ENCODE measurements around the gene KIAA1549.
"Not testable (repeated sequence)": the region's sequence is repeated elsewhere in the genome, so short reads cannot be mapped to it uniquely, and the experiment has no call there.

Gene KIAA1549

GRCh38 chr7:138843632-138844580 lies 137.3 kb downstream of the KIAA1549 start:
- no peak for DNase-seq

GRCh38 chr7:138842111-138842510 lies 139.1 kb downstream of the KIAA1549 start:
- no peak for DNase-seq

- DNase-seq, result no peak
Measured at GRCh38 chr7:138838166-138838565, 143.0 kb downstream of the KIAA1549 start.

- DNase-seq, result no peak
Measured at GRCh38 chr7:138837627-138838026, 143.6 kb downstream of the KIAA1549 start.

GRCh38 chr7:138835087-138835486 lies 146.1 kb downstream of the KIAA1549 start:
- DNase-seq, result no peak

GRCh38 chr7:138834583-138834982 lies 146.6 kb downstream of the KIAA1549 start:
- no peak for DNase-seq

GRCh38 chr7:138833596-138833995 lies 147.6 kb downstream of the KIAA1549 start:
- DNase-seq, result no peak

- no peak for DNase-seq
Measured at GRCh38 chr7:138832966-138833365, 148.2 kb downstream of the KIAA1549 start.

GRCh38 chr7:138829335-138829734 lies 151.9 kb downstream of the KIAA1549 start:
- DNase-seq, result no peak

- no peak for DNase-seq
Measured at GRCh38 chr7:138828302-138828701, 152.9 kb downstream of the KIAA1549 start.

GRCh38 chr7:138825049-138825721 lies 156.0 kb downstream of the KIAA1549 start:
- no peak for DNase-seq

GRCh38 chr7:138822867-138823535 lies 158.2 kb downstream of the KIAA1549 start:
- DNase-seq, result no peak

- DNase-seq, result no peak
Measured at GRCh38 chr7:138821912-138822311, 159.3 kb downstream of the KIAA1549 start.

- DNase-seq, result no peak
Measured at GRCh38 chr7:138819625-138820024, 161.6 kb downstream of the KIAA1549 start.

GRCh38 chr7:138816650-138817049 lies 164.5 kb downstream of the KIAA1549 start:
- no peak for DNase-seq

- no peak for DNase-seq
Measured at GRCh38 chr7:138814816-138815332, 166.3 kb downstream of the KIAA1549 start.

- no peak for DNase-seq
Measured at GRCh38 chr7:138813945-138814344, 167.2 kb downstream of the KIAA1549 start.

GRCh38 chr7:138811327-138811726 lies 169.9 kb downstream of the KIAA1549 start:
- not testable (repeated sequence) for DNase-seq

GRCh38 chr7:138809346-138809745 lies 171.8 kb downstream of the KIAA1549 start:
- no peak for DNase-seq

- no peak for DNase-seq
Measured at GRCh38 chr7:138804618-138805017, 176.6 kb downstream of the KIAA1549 start.

GRCh38 chr7:138802706-138803105 lies 178.5 kb downstream of the KIAA1549 start:
- no peak for DNase-seq

- DNase-seq, result no peak
Measured at GRCh38 chr7:138801256-138801655, 179.9 kb downstream of the KIAA1549 start.

GRCh38 chr7:138799336-138800000 lies 181.7 kb downstream of the KIAA1549 start:
- DNase-seq, result no peak
